Neural crest cell (in vitro differentiated cells): ENCODE results near the gene LAMP5. TPM values are rescaled to one million over a fixed set of nuclear protein-coding genes. Genes with fewer than 3 reads are reported as not detected.

ENCODE experiments used
- DNase-seq: peaks from one replicate; pipeline ENCODE4 v3.0.0; 2021; ENCODE audit warnings: low read depth, mixed read lengths, low spot score
- H3K27ac Mint-ChIP-seq: one replicate; pipeline ENCODE4 v1.8.0; 2021; ENCODE audit warnings: mild to moderate bottlenecking, mixed read lengths; ENCODE audit not compliant: unreplicated experiment
- H3K27me3 Mint-ChIP-seq: 2 replicates; pipeline ENCODE4 v1.8.0; 2021; ENCODE audit warnings: low read depth, mild to moderate bottlenecking, mixed read lengths
- H3K36me3 Mint-ChIP-seq: 2 replicates; pipeline ENCODE4 v1.8.0; 2021; ENCODE audit warnings: low read depth, mild to moderate bottlenecking, mixed read lengths
- H3K4me1 Mint-ChIP-seq: 2 replicates; pipeline ENCODE4 v1.8.0; 2021; ENCODE audit warnings: mixed read lengths
- H3K4me3 Mint-ChIP-seq: one replicate; pipeline ENCODE4 v1.8.0; 2021; ENCODE audit warnings: mild to moderate bottlenecking, mixed read lengths
- H3K9me3 Mint-ChIP-seq: 2 replicates; pipeline ENCODE4 v1.8.0; 2021; ENCODE audit warnings: mixed read lengths
- total RNA-seq: library from RNA; stranded (reverse); gene quantifications from 2 replicates; pipeline ENCODE4 v1.2.1, GENCODE V29; 2021
- TF ChIP-seq, protein P1 (sequence below): fragments of 200-600 bp; sonication (generic); conservative IDR thresholded peaks from 2 replicates; pipeline ENCODE4 v1.5.0; 2021; ENCODE audit warnings: antibody characterized with exemption, mild to moderate bottlenecking

LAMP5 gene
- total RNA-seq, 1 donor from 2014 or later, result 0.98 TPM

DNA sequence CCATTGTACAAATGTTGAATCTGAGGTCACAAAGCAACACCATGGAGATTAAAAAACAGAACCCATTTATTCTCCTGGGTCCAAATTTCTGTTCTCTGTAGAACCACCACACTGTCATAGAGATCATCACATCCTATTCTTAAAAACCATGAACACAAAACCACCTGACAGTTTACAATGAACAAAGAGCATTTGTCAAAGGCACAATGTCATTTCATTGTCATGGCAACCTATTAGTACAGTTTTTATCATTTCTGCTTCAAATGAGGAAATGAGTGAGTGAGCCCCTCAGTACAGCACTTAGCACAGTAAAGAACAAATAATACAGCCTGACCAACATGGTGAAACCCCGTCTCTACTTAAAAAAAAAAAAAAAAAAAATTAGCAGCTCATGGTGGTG, 23.1 kb upstream of the LAMP5 start:
- Mint-ChIP-seq H3K27me3 (no peaks in the 10 kb centered on the region), H3K4me1 (peaks cover 4% of the 10 kb centered on the region), H3K4me3 (no peak overlapping the region), H3K9me3 (peaks cover 12% of the 10 kb centered on the region), H3K27ac (no peak overlapping the region), H3K36me3 (no peaks in the 10 kb centered on the region)
- TF ChIP-seq, protein P1, sequence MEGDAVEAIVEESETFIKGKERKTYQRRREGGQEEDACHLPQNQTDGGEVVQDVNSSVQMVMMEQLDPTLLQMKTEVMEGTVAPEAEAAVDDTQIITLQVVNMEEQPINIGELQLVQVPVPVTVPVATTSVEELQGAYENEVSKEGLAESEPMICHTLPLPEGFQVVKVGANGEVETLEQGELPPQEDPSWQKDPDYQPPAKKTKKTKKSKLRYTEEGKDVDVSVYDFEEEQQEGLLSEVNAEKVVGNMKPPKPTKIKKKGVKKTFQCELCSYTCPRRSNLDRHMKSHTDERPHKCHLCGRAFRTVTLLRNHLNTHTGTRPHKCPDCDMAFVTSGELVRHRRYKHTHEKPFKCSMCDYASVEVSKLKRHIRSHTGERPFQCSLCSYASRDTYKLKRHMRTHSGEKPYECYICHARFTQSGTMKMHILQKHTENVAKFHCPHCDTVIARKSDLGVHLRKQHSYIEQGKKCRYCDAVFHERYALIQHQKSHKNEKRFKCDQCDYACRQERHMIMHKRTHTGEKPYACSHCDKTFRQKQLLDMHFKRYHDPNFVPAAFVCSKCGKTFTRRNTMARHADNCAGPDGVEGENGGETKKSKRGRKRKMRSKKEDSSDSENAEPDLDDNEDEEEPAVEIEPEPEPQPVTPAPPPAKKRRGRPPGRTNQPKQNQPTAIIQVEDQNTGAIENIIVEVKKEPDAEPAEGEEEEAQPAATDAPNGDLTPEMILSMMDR, result no peak
- DNase-seq, result no peak

DNA sequence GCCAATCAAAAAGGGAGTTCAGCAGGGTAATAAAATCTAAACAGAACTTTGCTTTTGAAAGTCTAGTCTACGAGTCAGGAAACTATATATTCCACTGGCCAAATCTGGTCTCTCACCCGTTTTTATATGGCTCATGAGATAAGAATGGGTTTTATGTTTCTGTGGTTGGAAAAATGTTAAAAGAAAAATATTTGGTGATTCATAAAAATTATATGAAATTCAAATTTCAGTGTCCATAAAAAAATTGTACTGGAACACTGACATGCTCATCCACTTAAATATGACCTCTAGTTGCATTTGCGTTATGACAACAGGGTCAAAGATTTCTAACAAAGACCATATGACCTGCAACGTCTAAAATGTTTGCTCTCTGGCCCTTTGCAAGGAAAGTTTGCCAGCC, 22.3 kb upstream of the LAMP5 start:
- H3K27ac Mint-ChIP-seq, result no peak overlapping the region
- TF ChIP-seq, protein P1, result no peak
- no peak overlapping the region for H3K4me3 Mint-ChIP-seq
- H3K36me3 Mint-ChIP-seq, result no peaks in the 10 kb centered on the region
- no peak for DNase-seq
- H3K4me1 Mint-ChIP-seq, result peaks cover 4% of the 10 kb centered on the region
- H3K9me3 Mint-ChIP-seq, result peaks cover 12% of the 10 kb centered on the region
- no peaks in the 10 kb centered on the region for H3K27me3 Mint-ChIP-seq

DNA sequence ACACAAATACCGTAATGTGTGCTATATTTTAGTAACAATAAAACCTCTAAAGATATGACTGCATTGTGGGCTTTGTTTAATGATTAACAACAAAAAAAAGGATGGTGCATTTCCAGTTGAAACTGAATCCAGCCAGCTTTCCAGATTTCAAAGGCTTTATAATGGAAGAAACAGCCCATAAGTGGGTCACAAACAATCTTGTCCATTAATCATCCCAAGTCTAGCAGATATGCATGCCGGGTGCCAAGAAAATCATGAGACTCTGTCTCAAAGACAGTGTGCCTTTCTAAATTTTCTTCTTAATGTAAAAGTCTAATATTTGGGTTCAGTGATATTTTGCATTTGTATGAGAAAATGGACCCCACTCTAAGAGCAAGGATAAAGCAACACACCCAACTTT, 20.6 kb upstream of the LAMP5 start:
- Mint-ChIP-seq H3K9me3 (peaks cover 12% of the 10 kb centered on the region), H3K4me1 (no peaks in the 10 kb centered on the region), H3K27ac (no peak overlapping the region), H3K36me3 (no peaks in the 10 kb centered on the region), H3K4me3 (no peak overlapping the region), H3K27me3 (no peaks in the 10 kb centered on the region)
- DNase-seq, result no peak
- TF ChIP-seq, protein P1, result no peak

DNA sequence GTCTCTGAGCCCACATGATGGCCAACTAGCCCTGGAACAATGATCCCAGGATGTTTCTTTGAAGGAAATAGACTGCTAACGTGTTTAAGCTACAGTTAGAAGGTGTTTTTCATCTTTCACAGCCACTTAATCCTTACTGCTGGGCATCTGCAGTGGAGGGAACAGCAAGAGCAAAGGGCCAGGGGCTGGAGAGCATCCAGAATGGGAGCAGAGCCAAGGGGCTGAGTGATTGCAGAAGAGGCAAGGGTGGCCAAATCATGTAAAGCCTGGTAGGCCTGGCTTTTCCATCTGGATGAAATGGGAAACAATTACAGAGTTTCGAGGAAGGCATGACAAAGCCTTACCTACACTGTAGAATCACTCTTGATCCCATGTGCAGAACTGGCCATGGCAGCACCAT, 18.7 kb upstream of the LAMP5 start:
- Mint-ChIP-seq H3K36me3 (no peaks in the 10 kb centered on the region), H3K27ac (no peak overlapping the region), H3K4me3 (no peak overlapping the region), H3K27me3 (no peaks in the 10 kb centered on the region), H3K9me3 (peaks cover 8% of the 10 kb centered on the region), H3K4me1 (no peaks in the 10 kb centered on the region)
- DNase-seq, result no peak
- TF ChIP-seq, protein P1, result no peak

DNA sequence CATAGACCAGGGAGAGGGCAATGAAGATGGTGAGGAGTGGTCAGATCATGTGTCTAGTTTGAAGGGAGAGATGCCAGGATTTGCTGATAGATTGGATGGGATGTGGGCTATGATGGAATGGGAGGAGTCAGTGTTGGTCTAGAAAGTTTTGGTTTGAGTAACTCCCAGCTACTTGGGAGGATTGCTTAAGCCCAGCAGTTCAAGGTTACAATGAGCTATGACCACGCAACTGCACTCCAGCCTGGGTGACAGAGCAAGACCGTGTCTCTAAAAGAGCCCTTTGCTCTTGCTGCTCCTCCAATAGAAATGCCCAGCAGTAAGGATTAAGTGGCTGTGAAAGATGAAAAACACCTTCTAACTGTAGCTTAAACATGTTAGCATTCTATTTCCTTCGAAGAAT, 18.2 kb upstream of the LAMP5 start:
- H3K36me3 Mint-ChIP-seq, result no peaks in the 10 kb centered on the region

More for the DNA sequence above, 18.2 kb upstream of the LAMP5 start:
- Mint-ChIP-seq H3K27ac (no peak overlapping the region), H3K4me3 (no peak overlapping the region), H3K27me3 (no peaks in the 10 kb centered on the region), H3K9me3 (peaks cover 8% of the 10 kb centered on the region), H3K4me1 (no peaks in the 10 kb centered on the region)
- TF ChIP-seq, protein P1, result no peak
- no peak for DNase-seq
